MCF 10A (cell line): ENCODE data around the gene CECR2. TPM values are rescaled to one million over a fixed set of nuclear protein-coding genes. Genes with fewer than 3 reads are reported as not detected.

Experiments used
- BruUV-seq: library from RNA; stranded (reverse); fragments of 400-500 nt; replicated peaks from 2 replicates; lab custom pipeline; 2021; lab: Mats Ljungman, UMichigan
- CTCF ChIA-PET: fragments of 300-600 bp; sonication (Branson Sonifier 250); formaldehyde crosslinking; extraction: SDS; loops from one replicate; lab custom pipeline; 2021; ENCODE audit warnings: antibody characterized with exemption, inconsistent platforms; lab: Yijun Ruan, JAX
- POLR2A ChIA-PET: fragments of 300-600, 350-650 bp; sonication (Branson Sonifier 250); formaldehyde crosslinking; extraction: SDS; loops from one replicate; lab custom pipeline; 2020; ENCODE audit warnings: antibody characterized with exemption, inconsistent platforms; lab: Yijun Ruan, JAX
- DNase-seq: peaks from one replicate; pipeline ENCODE4 v3.0.0-alpha.2; 2018; ENCODE audit not compliant: unreplicated experiment
- H3K27ac Mint-ChIP-seq: one replicate; pipeline ENCODE4 v1.8.0; 2022; ENCODE audit warnings: mild to moderate bottlenecking, low read depth, mixed read lengths; ENCODE audit not compliant: unreplicated experiment
- H3K27me3 Mint-ChIP-seq: one replicate; pipeline ENCODE4 v1.8.0; 2022; ENCODE audit warnings: mixed read lengths; ENCODE audit not compliant: insufficient read depth, unreplicated experiment
- H3K36me3 Mint-ChIP-seq: one replicate; pipeline ENCODE4 v1.8.0; 2022; ENCODE audit warnings: mild to moderate bottlenecking, moderate library complexity, mixed read lengths; ENCODE audit not compliant: insufficient read depth, unreplicated experiment
- H3K4me1 Mint-ChIP-seq: one replicate; pipeline ENCODE4 v1.8.0; 2022; ENCODE audit warnings: mixed read lengths; ENCODE audit not compliant: insufficient read depth, unreplicated experiment
- H3K4me3 Mint-ChIP-seq: one replicate; pipeline ENCODE4 v1.8.0; 2022; ENCODE audit warnings: mild to moderate bottlenecking, moderate library complexity, mixed read lengths; ENCODE audit not compliant: unreplicated experiment
- H3K9me3 Mint-ChIP-seq: one replicate; pipeline ENCODE4 v1.8.0; 2022; ENCODE audit warnings: mixed read lengths; ENCODE audit not compliant: unreplicated experiment
- intact Hi-C: fragments of 100-400 bp; cut with micrococcal nuclease; formaldehyde crosslinking; loops from 2 replicates; pipeline ENCODE4 v1.14.1; 2022
- total RNA-seq: library from RNA; stranded (reverse); gene quantifications from 2 replicates; pipeline ENCODE4 v1.2.3, GENCODE V29; 2022
- TF ChIP-seq, protein P1 (sequence below): fragments of 200-600 bp; IDR thresholded peaks from one replicate; pipeline ENCODE4 v1.8.0; 2022; ENCODE audit warnings: antibody characterized with exemption, mild to moderate bottlenecking; ENCODE audit not compliant: unreplicated experiment

The CECR2 gene
- total RNA-seq, 1 experiment from 2014 or later: not detected

DNA sequence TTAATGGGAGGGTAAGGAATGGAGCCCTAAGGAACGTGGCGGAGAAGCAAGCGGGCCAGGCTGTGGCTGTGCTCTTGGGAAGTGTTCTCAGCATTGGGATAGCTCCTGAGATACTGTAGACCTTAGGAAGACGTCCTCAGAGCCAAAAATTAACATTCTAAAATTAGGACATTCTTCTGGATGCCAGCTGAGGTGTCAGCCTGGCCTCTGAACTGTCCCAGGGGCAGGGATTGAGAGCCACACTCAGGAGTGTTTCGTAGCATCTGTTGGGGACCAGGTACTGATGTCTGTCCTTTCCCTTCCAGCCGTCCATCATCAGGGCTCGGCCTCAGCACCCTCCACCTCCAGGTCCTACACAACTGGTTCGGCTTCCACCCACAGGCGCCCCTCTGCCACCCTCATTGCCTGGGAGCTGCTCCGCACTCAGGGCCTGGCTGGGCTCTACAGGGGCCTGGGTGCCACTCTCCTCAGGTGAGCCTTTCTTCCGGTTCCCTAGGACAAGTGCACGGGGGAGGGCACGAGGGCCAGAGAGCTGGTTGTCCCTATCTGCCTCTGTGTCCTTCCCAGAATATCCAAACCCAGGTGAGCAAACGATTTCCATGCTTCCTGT lies 217.7 kb downstream of the CECR2 start:
- Mint-ChIP-seq H3K27me3 (no peaks in the 10 kb centered on the region), H3K36me3 (peaks cover 31% of the 10 kb centered on the region), H3K27ac (no peak overlapping the region), H3K9me3 (no peaks in the 10 kb centered on the region), H3K4me3 (no peak overlapping the region), H3K4me1 (no peaks in the 10 kb centered on the region)
- no peak for DNase-seq
- ChIA-PET POLR2A (interaction anchor here (1.3 kb wide), 1 partner anchor 11 kb away, joined by 4 read pairs; no protein-coding TSS in a partner anchor), CTCF (interaction anchor here (0.7 to 0.9 kb wide), 2 partner anchors 28 to 87 kb away, joined by 3 to 4 read pairs; no protein-coding TSS in a partner anchor)
- TF ChIP-seq, protein P1, sequence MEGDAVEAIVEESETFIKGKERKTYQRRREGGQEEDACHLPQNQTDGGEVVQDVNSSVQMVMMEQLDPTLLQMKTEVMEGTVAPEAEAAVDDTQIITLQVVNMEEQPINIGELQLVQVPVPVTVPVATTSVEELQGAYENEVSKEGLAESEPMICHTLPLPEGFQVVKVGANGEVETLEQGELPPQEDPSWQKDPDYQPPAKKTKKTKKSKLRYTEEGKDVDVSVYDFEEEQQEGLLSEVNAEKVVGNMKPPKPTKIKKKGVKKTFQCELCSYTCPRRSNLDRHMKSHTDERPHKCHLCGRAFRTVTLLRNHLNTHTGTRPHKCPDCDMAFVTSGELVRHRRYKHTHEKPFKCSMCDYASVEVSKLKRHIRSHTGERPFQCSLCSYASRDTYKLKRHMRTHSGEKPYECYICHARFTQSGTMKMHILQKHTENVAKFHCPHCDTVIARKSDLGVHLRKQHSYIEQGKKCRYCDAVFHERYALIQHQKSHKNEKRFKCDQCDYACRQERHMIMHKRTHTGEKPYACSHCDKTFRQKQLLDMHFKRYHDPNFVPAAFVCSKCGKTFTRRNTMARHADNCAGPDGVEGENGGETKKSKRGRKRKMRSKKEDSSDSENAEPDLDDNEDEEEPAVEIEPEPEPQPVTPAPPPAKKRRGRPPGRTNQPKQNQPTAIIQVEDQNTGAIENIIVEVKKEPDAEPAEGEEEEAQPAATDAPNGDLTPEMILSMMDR: no peak
- intact Hi-C loops: no loop called here
- no TSS peak for BruUV-seq

DNA sequence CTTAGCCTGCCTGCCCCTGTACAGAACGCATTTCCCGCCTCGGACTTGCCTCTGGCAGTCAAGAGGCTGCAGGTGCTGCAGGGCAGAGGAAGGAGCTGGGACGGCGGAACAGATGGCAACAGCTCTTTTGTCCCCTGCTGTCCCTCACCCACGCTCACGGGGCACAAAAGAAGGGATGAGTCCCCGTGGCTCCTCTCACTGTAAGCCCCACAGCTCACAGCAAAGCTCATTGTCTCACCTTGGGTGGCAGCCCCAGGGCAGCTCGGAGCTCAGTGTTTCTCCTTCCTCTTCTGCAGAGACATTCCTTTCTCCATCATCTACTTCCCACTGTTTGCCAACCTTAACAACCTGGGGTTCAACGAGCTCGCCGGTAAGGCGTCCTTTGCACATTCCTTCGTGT lies 218.4 kb downstream of the CECR2 start:
- Mint-ChIP-seq H3K4me1 (no peaks in the 10 kb centered on the region), H3K9me3 (no peaks in the 10 kb centered on the region), H3K27ac (no peak overlapping the region), H3K27me3 (no peaks in the 10 kb centered on the region), H3K4me3 (no peak overlapping the region), H3K36me3 (peaks cover 38% of the 10 kb centered on the region)
- CTCF ChIA-PET: interaction anchor here (3.8 kb wide), 1 partner anchor 29 kb away, joined by 15 read pairs; no protein-coding TSS in a partner anchor
- POLR2A ChIA-PET: interaction anchor here (1.3 kb wide), 1 partner anchor 11 kb away, joined by 4 read pairs; no protein-coding TSS in a partner anchor
- DNase-seq: no peak
- BruUV-seq: no TSS peak
- intact Hi-C loops: no loop called here
- TF ChIP-seq, protein P1: no peak

DNA sequence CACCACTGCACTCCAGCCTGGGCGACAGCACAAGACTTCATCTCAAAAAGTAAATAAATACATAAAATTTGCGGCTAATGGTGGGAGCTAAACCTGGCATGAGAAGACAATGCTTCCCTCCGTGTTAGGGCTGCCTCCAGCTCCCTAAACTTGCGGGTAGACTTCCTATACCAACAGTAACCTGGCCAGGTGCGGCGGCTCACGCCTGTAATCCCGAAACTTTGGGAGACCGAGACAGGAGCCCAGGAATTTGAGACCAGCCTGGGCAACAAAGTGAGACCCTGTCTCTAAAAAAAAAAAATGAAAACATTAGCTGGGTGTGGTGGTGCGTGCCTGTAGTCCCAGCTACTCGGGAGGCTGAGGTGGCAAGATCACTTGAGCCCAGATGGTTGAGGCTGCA lies 219.3 kb downstream of the CECR2 start:
- Mint-ChIP-seq H3K9me3 (no peaks in the 10 kb centered on the region), H3K27ac (no peak overlapping the region), H3K4me1 (no peaks in the 10 kb centered on the region), H3K4me3 (no peak overlapping the region), H3K36me3 (peaks cover 47% of the 10 kb centered on the region), H3K27me3 (no peaks in the 10 kb centered on the region)
- DNase-seq: no peak
- TF ChIP-seq, protein P1: no peak
- intact Hi-C loops: no loop called here
- BruUV-seq: no TSS peak
- CTCF ChIA-PET: interaction anchor here (0.7 to 3.8 kb wide), 2 partner anchors 30 to 45 kb away, joined by 3 to 15 read pairs; no protein-coding TSS in a partner anchor
- POLR2A ChIA-PET: interaction anchor here (0.8 kb wide), 1 partner anchor 33 kb away, joined by 3 read pairs; no protein-coding TSS in a partner anchor

DNA sequence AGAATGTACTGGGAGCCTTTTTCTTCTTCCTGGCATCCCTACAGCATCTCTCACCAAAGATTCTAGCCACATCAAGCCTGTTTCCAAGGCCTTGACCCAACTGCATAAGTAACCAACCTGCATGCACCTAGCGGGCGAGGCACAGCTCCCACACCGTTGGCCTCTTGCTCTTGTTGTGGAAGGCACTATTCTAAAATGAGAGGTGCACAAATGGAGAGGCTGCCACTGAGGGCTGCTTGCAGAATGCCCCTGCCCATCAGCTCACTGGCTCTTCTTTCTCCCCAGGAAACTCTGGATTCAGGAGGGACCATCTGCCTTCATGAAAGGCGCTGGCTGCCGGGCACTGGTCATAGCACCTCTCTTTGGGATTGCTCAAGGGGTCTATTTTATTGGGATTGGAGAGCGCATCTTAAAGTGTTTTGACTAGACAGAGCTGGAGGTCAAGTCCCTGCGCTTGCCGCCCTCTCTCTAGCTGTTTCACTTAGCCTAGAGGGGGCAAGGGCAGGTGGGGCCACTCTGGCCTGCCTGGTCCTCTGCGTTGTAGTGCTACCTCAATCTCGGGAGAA lies 220.6 kb downstream of the CECR2 start:
- Mint-ChIP-seq H3K36me3 (peaks cover 60% of the 10 kb centered on the region), H3K27ac (no peak overlapping the region), H3K4me3 (no peak overlapping the region), H3K4me1 (no peaks in the 10 kb centered on the region), H3K9me3 (no peaks in the 10 kb centered on the region), H3K27me3 (no peaks in the 10 kb centered on the region)
- ChIA-PET CTCF (interaction anchor here (0.6 to 3.8 kb wide), 3 partner anchors 10 to 41 kb away, joined by 3 to 15 read pairs (median 3); no protein-coding TSS in a partner anchor), POLR2A (interaction anchor here (0.6 to 1.6 kb wide), 5 partner anchors 13 to 38 kb away, joined by 3 to 7 read pairs (median 4); partner anchors contain the start of gene ATP6V1E1)
- BruUV-seq: TSS peak; percentile 3
- TF ChIP-seq, protein P1: no peak
- DNase-seq: no peak
- intact Hi-C loops: no loop called here
